ENCODE measurements around the gene OPCML.

GRCh38 chr11:132636523-132636922 lies 895.8 kb downstream of the OPCML start:
- TF ChIP-seq, protein P1, sequence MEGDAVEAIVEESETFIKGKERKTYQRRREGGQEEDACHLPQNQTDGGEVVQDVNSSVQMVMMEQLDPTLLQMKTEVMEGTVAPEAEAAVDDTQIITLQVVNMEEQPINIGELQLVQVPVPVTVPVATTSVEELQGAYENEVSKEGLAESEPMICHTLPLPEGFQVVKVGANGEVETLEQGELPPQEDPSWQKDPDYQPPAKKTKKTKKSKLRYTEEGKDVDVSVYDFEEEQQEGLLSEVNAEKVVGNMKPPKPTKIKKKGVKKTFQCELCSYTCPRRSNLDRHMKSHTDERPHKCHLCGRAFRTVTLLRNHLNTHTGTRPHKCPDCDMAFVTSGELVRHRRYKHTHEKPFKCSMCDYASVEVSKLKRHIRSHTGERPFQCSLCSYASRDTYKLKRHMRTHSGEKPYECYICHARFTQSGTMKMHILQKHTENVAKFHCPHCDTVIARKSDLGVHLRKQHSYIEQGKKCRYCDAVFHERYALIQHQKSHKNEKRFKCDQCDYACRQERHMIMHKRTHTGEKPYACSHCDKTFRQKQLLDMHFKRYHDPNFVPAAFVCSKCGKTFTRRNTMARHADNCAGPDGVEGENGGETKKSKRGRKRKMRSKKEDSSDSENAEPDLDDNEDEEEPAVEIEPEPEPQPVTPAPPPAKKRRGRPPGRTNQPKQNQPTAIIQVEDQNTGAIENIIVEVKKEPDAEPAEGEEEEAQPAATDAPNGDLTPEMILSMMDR (conservative IDR thresholded peaks at IDR 0.05; ENCODE audit: low read depth, low read length): no peak
- no peak for TF ChIP-seq EZH2 (IDR thresholded peaks at IDR 0.05; ENCODE audit: borderline replicate concordance, low read depth, low read length, poor library complexity, severe bottlenecking)

All from A673 (cell line).